GM20431 (cell line): ENCODE measurements around the gene ICAM2.
"Not testable (repeated sequence)": the region's sequence is repeated elsewhere in the genome, so short reads cannot be mapped to it uniquely, and the experiment has no call there.

Experiments
- in situ Hi-C: fragments of 300-500 bp; cut with MseI, MboI; formaldehyde crosslinking; loops from one replicate; pipeline ENCODE4 v1.15.0; 2020; ENCODE audit warnings: low sequenced_read_pairs; ENCODE audit not compliant: unreplicated experiment

ICAM2 gene

GRCh38 chr17:63982641-63983040 lies 37.8 kb downstream of the ICAM2 start:
- in situ Hi-C loops, result not testable (repeated sequence)

- in situ Hi-C loops, result no loop called here
Observed at GRCh38 chr17:63978272-63979200, 41.9 kb downstream of the ICAM2 start.

GRCh38 chr17:63976702-63977101 lies 43.7 kb downstream of the ICAM2 start:
- in situ Hi-C loops, result no loop called here

- in situ Hi-C loops, result no loop called here
Observed at GRCh38 chr17:63975541-63976092, 44.8 kb downstream of the ICAM2 start.

GRCh38 chr17:63974594-63975192 lies 45.7 kb downstream of the ICAM2 start:
- in situ Hi-C loops, result no loop called here

- in situ Hi-C loops, result no loop called here
Observed at GRCh38 chr17:63973930-63974593, 46.4 kb downstream of the ICAM2 start.

- in situ Hi-C loops, result no loop called here
Observed at GRCh38 chr17:63973247-63973646, 47.2 kb downstream of the ICAM2 start.

GRCh38 chr17:63972796-63973195 lies 47.6 kb downstream of the ICAM2 start, which contains the start of gene SCN4A:
Gene SCN4A (minus strand): TSS chr17:63972918. CDS start chr17:63972841, 77 bp downstream.
- in situ Hi-C loops, result no loop called here

GRCh38 chr17:63969278-63969677 lies 51.2 kb downstream of the ICAM2 start:
- in situ Hi-C loops, result no loop called here

GRCh38 chr17:63967953-63968352 lies 52.5 kb downstream of the ICAM2 start:
- in situ Hi-C loops, result no loop called here

- in situ Hi-C loops, result no loop called here
Observed at GRCh38 chr17:63966646-63967264, 53.7 kb downstream of the ICAM2 start.

GRCh38 chr17:63963123-63963522 lies 57.3 kb downstream of the ICAM2 start:
- in situ Hi-C loops, result no loop called here

GRCh38 chr17:63962298-63962744 lies 58.1 kb downstream of the ICAM2 start:
- in situ Hi-C loops, result no loop called here

GRCh38 chr17:63961355-63962212 lies 58.8 kb downstream of the ICAM2 start:
- in situ Hi-C loops, result no loop called here

- in situ Hi-C loops, result no loop called here
Observed at GRCh38 chr17:63960430-63960829, 60.0 kb downstream of the ICAM2 start.

- in situ Hi-C loops, result no loop called here
Observed at GRCh38 chr17:63960006-63960405, 60.4 kb downstream of the ICAM2 start.

- in situ Hi-C loops, result no loop called here
Observed at GRCh38 chr17:63956296-63956920, 64.0 kb downstream of the ICAM2 start.

- in situ Hi-C loops, result no loop called here
Observed at GRCh38 chr17:63955791-63956190, 64.6 kb downstream of the ICAM2 start.

- in situ Hi-C loops, result no loop called here
Observed at GRCh38 chr17:63955232-63955631, 65.2 kb downstream of the ICAM2 start.
